GM18498 (cell line): ENCODE results near the gene FA2H.
"Not testable (repeated sequence)": the region's sequence is repeated elsewhere in the genome, so short reads cannot be mapped to it uniquely, and the experiment has no call there.

Experiments
- ATAC-seq: cut with Tn5 transposase; IDR thresholded peaks from one replicate; pipeline ENCODE4 v1.9.1; 2021; ENCODE audit warnings: mild to moderate bottlenecking, moderate library complexity; ENCODE audit not compliant: unreplicated experiment

Gene FA2H

GRCh38 chr16:74770831-74771526 lies 3.6 kb downstream of the FA2H start:
- ATAC-seq, result no peak

DNA sequence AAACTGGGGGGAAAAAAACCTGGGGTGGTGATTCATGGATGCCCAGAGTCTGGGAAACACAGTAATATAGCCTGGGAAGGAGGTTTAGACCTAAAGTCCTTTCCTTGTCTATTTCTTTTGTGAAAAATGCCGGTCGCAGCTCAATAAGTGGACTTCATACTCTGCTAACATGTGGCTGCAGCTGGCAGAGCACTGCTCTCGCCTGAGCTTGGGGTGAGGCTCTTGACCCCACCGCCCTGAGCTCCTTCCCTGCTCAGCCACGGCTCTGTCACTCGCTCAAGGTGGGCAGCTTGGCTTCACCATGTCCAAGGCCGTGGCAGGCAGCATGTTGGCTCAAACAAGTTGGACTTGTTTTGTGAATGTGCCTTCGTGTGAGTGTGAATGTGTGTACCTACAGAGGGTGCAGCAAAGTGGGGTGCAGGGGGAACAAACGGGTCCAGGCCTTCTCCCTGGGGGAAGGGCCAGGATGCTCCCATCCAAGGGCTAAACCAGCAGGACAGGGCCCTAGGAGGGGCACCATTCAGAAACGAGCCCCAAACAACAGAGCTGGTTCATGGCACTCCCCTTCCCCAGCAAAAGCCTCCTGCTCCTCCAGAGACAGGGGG lies 4.9 kb downstream of the FA2H start:
- ATAC-seq, result no peak

- no peak for ATAC-seq
Observed at GRCh38 chr16:74768239-74768638, 6.4 kb downstream of the FA2H start.

DNA sequence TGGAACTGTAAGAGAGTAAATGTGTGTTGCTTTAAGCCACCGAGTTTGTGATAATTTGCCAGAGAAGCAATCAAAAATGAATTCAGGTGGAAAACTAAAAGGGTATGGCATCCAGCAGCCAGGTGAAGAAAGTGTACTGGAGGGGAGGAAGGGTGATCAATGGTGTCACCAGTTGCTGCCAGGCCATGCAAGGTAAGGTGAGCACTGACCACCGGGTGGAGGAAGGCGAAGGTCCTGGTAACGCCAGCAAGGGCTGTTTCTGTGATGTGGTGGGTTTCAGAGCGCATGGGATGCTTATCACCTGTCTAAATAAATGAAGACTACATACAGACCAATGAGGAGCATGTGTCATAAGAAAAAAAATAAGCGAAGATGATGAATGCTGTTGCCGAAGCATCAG lies 6.9 kb downstream of the FA2H start:
- no peak for ATAC-seq

GRCh38 chr16:74766729-74767128 lies 7.9 kb downstream of the FA2H start:
- no peak for ATAC-seq

DNA sequence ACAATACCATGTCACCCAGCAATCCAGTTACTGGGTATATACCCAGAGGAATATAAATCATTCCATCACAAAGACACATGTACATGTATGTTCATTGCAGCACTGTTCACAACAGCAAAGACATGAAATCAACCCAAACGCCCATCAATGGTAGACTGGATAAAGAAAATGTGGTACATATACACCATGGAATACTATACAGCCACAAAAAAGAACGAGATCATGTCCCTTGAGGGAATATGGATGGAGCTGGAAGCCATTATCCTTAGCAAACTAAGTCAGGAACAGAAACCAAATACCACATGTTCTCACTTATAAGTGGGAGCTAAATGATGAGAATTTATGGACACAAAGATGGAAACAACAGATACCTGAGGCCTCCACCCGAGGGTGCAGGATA lies 10.4 kb downstream of the FA2H start:
- ATAC-seq, result not testable (repeated sequence)

DNA sequence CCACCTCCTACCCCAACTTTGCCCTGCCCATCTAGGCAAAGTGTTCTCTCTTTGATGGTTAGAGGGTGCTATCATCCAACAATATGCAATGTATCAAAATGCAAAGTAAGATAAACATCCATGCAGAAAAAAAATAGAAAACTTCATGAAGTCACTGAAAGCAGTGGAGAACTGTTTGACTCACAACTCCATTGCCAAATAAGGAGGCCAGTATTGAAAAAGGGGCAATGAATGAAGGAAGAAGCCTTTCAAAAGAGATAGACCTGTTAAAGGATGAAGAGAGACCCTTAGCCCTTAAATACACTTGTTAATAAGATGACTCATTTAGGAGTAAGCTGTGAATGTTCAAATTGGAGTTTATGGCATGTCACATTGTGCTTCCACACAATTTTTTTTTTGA lies 13.0 kb downstream of the FA2H start:
- no peak for ATAC-seq

GRCh38 chr16:74760007-74760767 lies 14.4 kb downstream of the FA2H start:
- no peak for ATAC-seq

GRCh38 chr16:74759564-74759963 lies 15.1 kb downstream of the FA2H start:
- no peak for ATAC-seq

DNA sequence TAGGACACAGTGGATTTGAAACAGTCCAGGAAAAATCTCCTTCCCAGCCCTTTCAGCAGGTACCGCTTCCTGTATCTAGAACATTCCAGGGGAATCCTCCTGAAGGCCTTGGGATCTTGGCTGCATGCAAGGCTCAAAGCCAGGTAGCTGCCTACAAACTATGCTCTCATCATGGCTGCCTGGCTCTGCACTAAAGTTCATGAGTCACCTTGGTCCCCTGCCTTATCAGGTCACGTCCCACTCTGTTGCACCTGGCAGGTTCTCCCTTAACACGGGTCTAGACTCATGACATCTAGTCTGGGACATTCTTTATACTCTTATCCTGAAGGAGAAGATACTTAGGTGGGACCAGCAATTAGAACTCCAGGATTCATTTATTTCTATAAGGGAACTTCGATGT lies 15.8 kb downstream of the FA2H start:
- no peak for ATAC-seq

DNA sequence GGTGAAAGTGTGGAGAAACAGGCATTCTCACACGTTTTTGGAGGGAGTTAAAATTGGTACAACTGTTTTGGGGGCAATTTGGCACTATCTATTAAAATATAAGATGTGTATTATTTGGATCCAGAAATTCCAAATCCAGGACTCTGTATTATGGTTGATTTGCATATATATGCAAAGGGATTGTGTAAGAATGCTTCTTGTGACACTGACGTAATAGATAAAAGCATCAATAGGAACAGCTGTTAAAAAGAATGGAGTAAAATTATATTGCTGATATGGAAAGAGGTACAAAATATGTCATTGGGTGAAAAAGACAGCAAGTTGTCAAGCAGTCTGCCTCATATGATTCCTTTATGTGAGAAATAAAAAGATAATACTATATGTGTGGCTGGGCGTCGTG lies 17.3 kb downstream of the FA2H start:
- ATAC-seq, result no peak

DNA sequence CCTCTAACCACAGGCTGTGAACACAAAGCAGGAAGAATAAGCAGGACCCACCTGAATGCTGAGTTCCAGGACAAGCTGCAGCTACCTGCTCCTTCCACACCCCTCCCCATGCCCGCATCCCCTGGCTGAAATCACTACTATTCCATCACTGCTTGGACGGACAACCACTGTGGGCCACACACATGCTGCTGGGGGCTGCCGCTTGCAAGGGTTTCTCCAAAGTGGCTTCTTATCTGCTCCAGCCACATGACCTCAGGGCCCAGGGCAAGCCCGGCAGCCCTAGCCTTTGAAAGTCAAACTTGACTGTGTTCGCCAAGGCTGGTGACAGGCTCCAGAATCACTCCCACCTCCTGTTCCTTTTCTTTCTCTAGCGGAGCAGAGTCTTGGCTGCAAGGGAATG lies 18.4 kb downstream of the FA2H start:
- no peak for ATAC-seq

- no peak for ATAC-seq
Observed at GRCh38 chr16:74753180-74753579, 21.4 kb downstream of the FA2H start.

DNA sequence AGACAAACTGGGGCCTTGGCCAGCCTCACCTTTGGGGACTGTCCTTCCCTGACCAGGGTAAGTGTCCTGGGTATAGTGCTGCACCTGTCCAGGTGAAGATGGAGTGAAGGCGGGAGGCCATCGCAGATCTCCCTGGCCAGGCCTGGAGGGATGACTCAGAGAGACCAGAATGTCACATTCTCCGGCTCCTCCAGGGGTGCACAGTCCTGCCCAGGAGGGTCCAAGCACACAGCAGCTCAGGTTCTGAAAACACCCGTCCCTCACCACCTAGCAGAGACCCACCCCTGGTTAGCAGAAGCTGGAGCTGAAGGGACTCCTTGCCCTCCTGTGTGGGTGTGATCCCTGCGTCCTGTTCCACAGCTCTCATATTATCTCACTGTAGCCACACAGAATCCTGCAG lies 21.9 kb downstream of the FA2H start:
- no peak for ATAC-seq

- no peak for ATAC-seq
Observed at GRCh38 chr16:74752258-74752657, 22.4 kb downstream of the FA2H start.

- no peak for ATAC-seq
Observed at GRCh38 chr16:74751658-74752057, 23.0 kb downstream of the FA2H start.

DNA sequence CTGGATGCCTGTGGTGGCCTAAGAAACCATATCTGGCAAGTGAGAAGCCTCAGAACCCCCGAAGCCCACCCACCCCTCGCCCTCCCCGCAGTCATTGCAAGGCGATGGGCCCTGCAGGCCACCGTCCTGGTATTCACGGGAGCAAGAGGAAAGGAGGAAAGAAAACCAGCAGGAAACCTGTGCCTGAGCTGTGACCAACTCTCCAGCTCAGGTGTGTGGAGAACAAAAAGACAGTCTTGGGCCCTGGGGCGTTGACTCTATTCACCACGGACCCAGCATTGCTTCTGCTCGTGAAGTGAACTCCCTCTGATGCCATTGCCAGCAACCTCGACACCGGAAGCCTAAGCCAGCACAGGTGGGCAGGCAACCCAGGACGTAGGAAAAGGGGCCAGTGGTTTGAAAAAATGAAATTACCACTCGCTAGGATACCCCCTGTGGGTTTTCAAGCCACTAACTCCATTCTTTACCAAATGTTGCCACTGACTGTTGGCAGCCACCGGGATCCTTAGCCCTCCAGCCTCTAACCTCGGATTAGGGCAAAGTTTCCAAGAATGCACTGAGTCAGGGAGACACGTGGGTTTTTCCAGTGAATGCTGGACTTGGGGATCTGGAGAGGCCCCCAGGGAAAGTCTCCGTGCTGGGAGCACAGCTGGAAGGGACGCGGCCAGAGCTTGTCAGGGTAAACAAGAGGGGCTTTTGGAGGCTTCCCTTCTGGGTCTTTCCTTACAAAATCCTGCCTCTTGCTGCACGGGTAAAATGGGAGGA lies 25.1 kb downstream of the FA2H start:
- no peak for ATAC-seq

DNA sequence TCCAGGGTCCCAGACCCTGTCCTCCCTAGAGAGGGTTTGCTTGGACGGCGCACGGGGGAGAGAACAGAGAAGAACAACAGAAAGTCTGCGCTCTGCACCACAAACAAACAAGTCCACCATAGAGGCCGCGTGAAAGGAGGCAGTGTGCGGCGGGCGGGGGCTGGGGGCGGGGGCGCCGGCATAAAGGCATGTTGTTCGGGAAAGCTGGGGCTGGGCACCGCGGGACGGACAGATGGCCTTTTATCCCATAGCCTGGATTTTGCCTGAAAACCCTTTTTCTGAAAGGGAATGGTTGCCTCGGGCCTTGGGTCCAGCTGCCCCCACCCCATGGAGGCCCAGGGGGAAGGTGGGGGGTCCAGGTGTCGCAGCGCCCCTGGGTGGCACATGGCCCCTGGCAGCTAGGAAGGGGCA lies 26.0 kb downstream of the FA2H start:
- no peak for ATAC-seq

DNA sequence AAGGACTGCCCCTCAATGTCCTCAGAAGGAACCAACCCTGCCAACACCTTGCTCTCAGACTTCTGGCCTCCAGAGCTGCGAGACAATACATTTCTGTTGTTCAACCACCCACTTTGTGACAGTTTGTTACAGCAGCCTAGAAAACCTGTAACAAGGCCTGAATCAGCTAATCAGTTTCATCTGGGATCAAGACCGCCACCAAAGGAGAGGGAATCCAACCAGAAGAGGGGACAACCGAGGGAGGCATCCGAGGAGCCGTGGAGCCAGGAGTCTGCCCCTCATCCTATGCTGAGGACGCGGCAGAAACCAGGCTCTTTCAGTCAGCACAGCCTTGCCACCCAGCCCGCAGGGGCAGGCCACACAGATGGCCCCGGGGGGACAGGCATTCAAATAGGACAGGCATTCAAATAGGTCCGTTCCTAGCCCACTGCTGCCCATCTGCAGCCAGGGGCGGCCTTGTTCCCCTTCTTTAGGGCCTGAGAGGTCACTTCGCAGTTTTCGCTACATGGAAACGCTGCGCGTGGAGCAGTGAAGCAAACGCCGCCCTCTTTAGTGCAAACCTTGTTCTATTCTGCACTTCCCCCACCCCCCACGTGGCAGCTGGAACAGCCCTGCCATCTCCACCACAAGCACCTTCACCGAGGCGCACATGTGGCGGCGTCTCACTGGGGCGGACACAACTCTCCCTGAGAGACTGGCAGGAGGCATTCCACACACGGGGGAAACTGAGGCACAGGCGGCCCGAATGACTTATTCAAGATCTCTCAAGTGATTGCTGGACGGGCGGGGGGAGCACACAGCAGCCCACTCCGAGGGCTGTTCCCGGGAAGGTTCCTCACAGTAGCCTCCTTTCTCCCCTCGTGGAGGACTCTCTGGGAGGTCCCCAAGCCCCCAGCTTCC lies 26.7 kb downstream of the FA2H start:
- ATAC-seq, result no peak

DNA sequence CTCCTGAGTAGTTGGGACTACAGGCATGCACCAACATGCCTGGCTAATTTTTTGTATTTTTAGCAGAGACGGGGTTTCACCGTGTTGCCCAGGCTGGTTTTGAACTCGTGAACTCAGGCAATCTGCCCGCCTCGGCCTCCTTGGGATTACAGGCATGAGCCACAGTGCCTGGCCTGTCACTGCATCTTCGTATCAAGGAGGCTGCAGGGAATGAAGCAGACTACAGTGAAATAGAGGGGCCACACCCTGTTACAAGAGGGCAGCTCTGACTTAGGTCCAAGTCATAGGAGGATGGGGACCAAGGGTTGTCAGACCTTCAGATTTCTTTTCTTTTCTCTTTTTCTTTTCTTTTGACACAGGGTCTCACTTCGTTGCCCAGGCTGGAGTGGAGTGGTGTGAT lies 28.7 kb downstream of the FA2H start:
- ATAC-seq, result no peak
